Pancreas (tissue), 10 donors: Measurements from ENCODE around the gene CEP164. TPM values are rescaled to one million over a fixed set of nuclear protein-coding genes. Genes with fewer than 3 reads are reported as not detected.

Experiments used
- ATAC-seq, 4 donors: fragments of 200-7000 bp; cut with Tn5 transposase; one replicate each; pipeline versions ENCODE4 v1.8.0 to v1.9.1; 2020; ENCODE audit warnings: mild to moderate bottlenecking in 4 of 4, moderate library complexity in 4 of 4
- DNase-seq, 6 donors: peaks; one replicate each; pipeline ENCODE4 v3.0.0-alpha.2; 2020
- FAIRE-seq: peaks from 2 replicates; lab custom pipeline; 2012; peaks lifted over from hg19 to GRCh38; lab: Jason Lieb, UNC
- H3K27ac ChIP-seq, 4 donors: fragments of 200-600 bp; sonication (generic); 1 replicate in 3 of 4; 2 replicates in 1 of 4; pipeline versions ENCODE4 v1.5.0 to v1.8.0; 2020
- H3K27me3 ChIP-seq, 4 donors: fragments of 200-600 bp; one replicate each; pipeline ENCODE4 v1.8.0; 2021
- H3K36me3 ChIP-seq, 3 donors: fragments of 200-600 bp; sonication (generic) in 1 of 3; one replicate each; pipeline versions ENCODE4 v1.5.0 to v1.8.0; 2020 to 2021
- H3K4me1 ChIP-seq, 3 donors: fragments of 200-600 bp; one replicate each; pipeline ENCODE4 v1.8.0; 2021
- H3K4me3 ChIP-seq, 4 donors: fragments of 200-600 bp; sonication (generic) in 2 of 4; one replicate each; pipeline versions ENCODE4 v1.5.0 to v1.8.0; 2020 to 2021
- H3K9me3 ChIP-seq, 4 donors: fragments of 200-600 bp; one replicate each; pipeline ENCODE4 v1.8.0; 2021
- whole genome bisulfite sequencing, 2 donors: extraction: QIAGEN DNeasy Blood & Tissue Kit; methylation state at CpG; one replicate each; pipeline ENCODE4 v1.1.7; 2013; 5-methylcytosine and 5-hydroxymethylcytosine counted together
- intact Hi-C, 3 donors: fragments of 100-400 bp; cut with DNase I; formaldehyde crosslinking; loops; one replicate each; pipeline versions ENCODE4 v1.11.1 to v1.14.2; 2022
- polyA plus RNA-seq, 2 donors: library from polyadenylated mRNA; stranded (reverse); fragments of 200-250 nt; gene quantifications; one replicate each; pipeline ENCODE4 v1.2.3, GENCODE V29; 2013
- total RNA-seq, 6 donors: library from RNA; stranded (reverse); fragmentation: NEBNext Ultra II Directional in 4 of 6; extraction: Animal tissue kit (Norgen Biotek cat#: 25700) in 4 of 6; gene quantifications; one replicate each; pipeline versions ENCODE4 v1.2.1 to v1.2.4, GENCODE V29; 2021 to 2023
- TF ChIP-seq, protein P1 (sequence below), 4 donors: fragments of 200-600 bp; sonication (generic) in 3 of 4; IDR thresholded peaks; one replicate each; pipeline versions ENCODE4 v1.5.0 to v1.8.0; 2021; ENCODE audit warnings: antibody characterized with exemption in 4 of 4
- donor health status: healthy with polysubstance abuse.
- donor health status: DM: no; HTN: no; CAD: no; lungs with moderate emphysema.
- donor health status: DM: no; HTN: no; CAD: no.
- donor health status: control.
- donor health status: control.
- donor health status: Bipolar disorder and iron deficiency.
- donor health status: DM: yes; HTN: yes; CAD: no.
- donor health status: DM: no; HTN: no; CAD: no.
- donor health status: DM: no; HTN: no; CAD: no.
- donor health status: DM: yes; HTN: yes; CAD: no.

The CEP164 gene
- total and polyA plus RNA-seq, 8 donors, result 12.9 to 56.3 (median 26.0) TPM

DNA sequence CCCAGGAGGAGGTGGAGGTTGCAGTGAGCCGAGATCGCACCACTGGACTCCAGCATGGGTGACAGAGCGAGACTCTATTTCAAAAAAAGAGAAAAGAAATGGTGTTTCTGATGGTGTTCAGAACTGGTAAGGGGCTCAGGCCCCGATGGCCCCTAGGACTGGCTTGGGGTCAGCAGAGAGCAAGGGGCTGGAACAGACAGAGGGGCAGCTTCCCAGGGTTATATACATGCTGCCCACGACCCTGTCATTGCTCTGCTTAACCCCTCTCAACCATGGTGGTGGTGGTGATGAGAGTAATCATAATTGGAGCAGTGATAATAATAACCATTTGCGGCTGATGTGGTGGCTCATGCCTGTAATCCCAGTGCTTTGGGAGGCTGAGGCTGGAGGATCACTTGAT lies 79.4 kb downstream of the CEP164 start:
- H3K27ac ChIP-seq, result no peak overlapping the region
- peak in 1 of 6 donors; percentile 11 for DNase-seq
- WGBS, 2 donors, result 94% methylated on average over 6 of the region's 6 CpGs
- no peaks in the 10 kb centered on the region for H3K27me3 ChIP-seq
- no peaks in the 10 kb centered on the region for H3K4me1 ChIP-seq
- H3K9me3 ChIP-seq, result no peaks in the 10 kb centered on the region
- TF ChIP-seq, protein P1, sequence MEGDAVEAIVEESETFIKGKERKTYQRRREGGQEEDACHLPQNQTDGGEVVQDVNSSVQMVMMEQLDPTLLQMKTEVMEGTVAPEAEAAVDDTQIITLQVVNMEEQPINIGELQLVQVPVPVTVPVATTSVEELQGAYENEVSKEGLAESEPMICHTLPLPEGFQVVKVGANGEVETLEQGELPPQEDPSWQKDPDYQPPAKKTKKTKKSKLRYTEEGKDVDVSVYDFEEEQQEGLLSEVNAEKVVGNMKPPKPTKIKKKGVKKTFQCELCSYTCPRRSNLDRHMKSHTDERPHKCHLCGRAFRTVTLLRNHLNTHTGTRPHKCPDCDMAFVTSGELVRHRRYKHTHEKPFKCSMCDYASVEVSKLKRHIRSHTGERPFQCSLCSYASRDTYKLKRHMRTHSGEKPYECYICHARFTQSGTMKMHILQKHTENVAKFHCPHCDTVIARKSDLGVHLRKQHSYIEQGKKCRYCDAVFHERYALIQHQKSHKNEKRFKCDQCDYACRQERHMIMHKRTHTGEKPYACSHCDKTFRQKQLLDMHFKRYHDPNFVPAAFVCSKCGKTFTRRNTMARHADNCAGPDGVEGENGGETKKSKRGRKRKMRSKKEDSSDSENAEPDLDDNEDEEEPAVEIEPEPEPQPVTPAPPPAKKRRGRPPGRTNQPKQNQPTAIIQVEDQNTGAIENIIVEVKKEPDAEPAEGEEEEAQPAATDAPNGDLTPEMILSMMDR (IDR thresholded peaks at IDR 0.05), result no peak
- no peak for ATAC-seq
- intact Hi-C loops, result no loop called here
- peaks cover 0 to 47% (median 6%) of the 10 kb centered on the region in 3 donors for H3K36me3 ChIP-seq
- no peak overlapping the region for H3K4me3 ChIP-seq
- no peak for FAIRE-seq

DNA sequence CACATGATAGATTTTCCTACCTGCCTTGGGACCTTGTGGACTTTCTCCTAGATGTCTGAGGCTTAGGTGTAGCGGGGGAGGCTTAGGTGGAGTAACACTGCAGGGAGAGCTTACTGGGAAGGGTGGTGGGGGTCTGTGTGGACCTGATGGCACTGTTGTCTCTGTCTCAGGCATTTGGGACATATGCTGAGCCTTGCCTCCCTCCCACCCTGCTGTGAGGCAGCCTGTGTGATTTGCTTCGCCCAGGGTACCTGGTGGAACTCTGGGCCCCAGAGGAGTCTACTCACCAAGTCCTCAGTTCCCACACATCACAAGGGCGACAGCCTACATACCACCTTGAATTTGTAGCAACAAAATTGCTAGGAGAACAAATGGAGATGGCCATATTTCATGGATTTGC lies 80.7 kb downstream of the CEP164 start:
- H3K27ac ChIP-seq, result no peak overlapping the region
- DNase-seq, result peak in 1 of 6 donors; percentile 6
- TF ChIP-seq, protein P1 (IDR thresholded peaks at IDR 0.05), result no peak
- H3K4me3 ChIP-seq, result no peak overlapping the region
- H3K4me1 ChIP-seq, result no peaks in the 10 kb centered on the region
- WGBS, 2 donors, result 98 to 100% methylated on average over 3 of the region's 3 CpGs
- FAIRE-seq, result no peak
- no peaks in the 10 kb centered on the region for H3K27me3 ChIP-seq
- intact Hi-C loops, result no loop called here
- ATAC-seq, result no peak
- peaks cover 0 to 49% (median 6%) of the 10 kb centered on the region in 3 donors for H3K36me3 ChIP-seq
- no peaks in the 10 kb centered on the region for H3K9me3 ChIP-seq

DNA sequence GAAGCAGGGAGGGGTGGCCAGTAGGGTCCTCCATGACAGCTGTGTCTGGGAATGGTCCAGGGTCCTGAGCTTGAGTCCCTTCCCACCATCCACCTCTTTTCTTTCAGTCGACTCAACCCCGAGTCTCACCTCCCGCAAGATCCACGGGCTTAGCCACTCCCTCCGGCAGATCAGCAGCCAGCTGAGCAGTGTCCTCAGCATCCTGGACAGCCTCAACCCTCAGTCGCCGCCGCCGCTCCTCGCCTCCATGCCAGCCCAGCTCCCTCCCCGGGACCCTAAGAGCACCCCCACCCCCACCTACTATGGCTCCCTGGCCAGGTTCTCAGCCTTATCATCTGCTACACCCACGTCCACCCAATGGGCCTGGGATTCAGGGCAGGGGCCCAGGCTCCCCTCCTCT lies 81.9 kb downstream of the CEP164 start:
- H3K4me3 ChIP-seq, result no peak overlapping the region
- H3K4me1 ChIP-seq, result no peaks in the 10 kb centered on the region
- ATAC-seq, result no peak
- TF ChIP-seq, protein P1 (IDR thresholded peaks at IDR 0.05), result no peak
- H3K27ac ChIP-seq, result no peak overlapping the region
- no peaks in the 10 kb centered on the region for H3K27me3 ChIP-seq
- DNase-seq, result peak in 1 of 6 donors; percentile 31
- peaks cover 0 to 46% (median 3%) of the 10 kb centered on the region in 3 donors for H3K36me3 ChIP-seq
- intact Hi-C loops, result no loop called here
- FAIRE-seq, result no peak
- no peaks in the 10 kb centered on the region for H3K9me3 ChIP-seq
- WGBS, 2 donors, result 93 to 97% methylated on average over 12 of the region's 12 CpGs

DNA sequence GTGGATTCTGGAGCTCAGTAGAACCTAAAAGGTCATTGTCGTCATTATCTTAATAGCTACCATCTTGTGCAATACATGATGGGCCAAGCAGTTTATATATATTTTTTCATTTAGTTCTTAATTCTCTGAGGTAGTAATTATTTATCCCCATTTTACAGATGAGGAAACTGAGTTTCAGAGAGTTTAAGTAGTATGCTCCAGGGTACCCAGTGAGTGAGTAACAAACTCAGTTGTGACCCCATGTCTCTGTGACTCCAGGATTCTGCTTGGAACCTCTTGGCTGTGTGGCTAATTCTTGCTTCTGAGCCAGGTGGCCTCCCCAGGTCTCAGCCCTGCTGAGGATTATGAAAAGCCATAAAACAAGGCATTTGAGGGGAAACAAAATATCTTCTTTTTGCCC lies 82.6 kb downstream of the CEP164 start:
- intact Hi-C loops, result no loop called here
- TF ChIP-seq, protein P1 (IDR thresholded peaks at IDR 0.05), result no peak
- no peak overlapping the region for H3K27ac ChIP-seq
- no peak for ATAC-seq
- no peak for DNase-seq
- WGBS, 2 donors, result 94 to 97% methylated on average over 1 of the region's 1 CpG
- no peaks in the 10 kb centered on the region for H3K9me3 ChIP-seq
- no peak overlapping the region for H3K4me3 ChIP-seq
- H3K36me3 ChIP-seq, result peaks cover 0 to 38% (median 0%) of the 10 kb centered on the region in 3 donors
- H3K4me1 ChIP-seq, result no peaks in the 10 kb centered on the region
- H3K27me3 ChIP-seq, result no peaks in the 10 kb centered on the region
- no peak for FAIRE-seq

DNA sequence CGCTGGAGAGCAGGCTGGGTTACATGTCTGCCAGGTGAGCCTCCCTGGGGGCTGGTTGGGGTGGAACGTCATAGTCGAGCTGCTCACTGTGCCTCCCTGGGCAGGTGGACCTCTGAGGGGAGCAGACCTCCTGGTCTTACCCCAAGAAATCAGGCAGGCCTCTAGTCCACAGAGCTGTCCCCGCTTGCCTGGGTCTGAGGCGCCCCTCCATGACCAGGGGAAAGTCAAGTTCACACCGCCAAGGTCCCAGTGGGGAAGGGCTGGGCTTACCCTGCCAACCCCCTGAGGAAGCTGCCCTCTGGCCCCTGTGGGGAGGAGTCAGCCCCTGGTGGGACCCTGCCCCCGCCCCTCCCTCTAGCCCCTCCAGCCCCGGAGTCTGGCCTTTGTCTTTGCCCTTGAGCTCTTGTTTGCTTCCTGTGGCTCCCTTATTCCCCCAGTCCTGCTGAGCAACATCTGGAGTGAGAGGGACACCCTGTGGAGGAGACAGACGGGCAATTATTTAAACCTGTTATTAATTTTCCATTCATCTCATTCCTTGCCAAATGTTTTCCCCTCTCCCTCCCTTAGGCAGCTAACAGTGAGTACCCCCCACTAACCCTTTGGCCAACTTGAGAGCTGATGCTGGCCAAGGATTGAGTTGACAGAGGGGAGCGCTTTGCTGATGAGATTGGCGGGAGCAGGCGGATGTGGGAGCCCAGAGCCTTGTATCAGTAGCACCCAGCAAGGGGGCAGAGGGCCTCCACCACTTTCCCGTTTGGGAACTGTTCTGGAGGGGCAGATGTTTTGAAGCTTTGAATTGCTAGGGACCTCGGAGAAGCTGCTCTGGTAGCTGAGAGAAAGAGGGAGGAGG lies 83.4 kb downstream of the CEP164 start:
- Histone ChIP-seq H3K4me3 (no peak overlapping the region), H3K27me3 (no peaks in the 10 kb centered on the region), H3K4me1 (no peaks in the 10 kb centered on the region), H3K9me3 (no peaks in the 10 kb centered on the region), H3K27ac (no peak overlapping the region), H3K36me3 (peaks cover 0 to 35% (median 0%) of the 10 kb centered on the region in 3 donors)
- TF ChIP-seq, protein P1 (IDR thresholded peaks at IDR 0.05), result no peak
- FAIRE-seq (no peak), DNase-seq (peak in 1 of 6 donors; percentile 39), ATAC-seq (no peak)
- whole genome bisulfite sequencing, 2 donors, result 88 to 92% methylated on average over 14 of the region's 14 CpGs
- intact Hi-C loops, result no loop called here
